ENCODE measurements around the gene IRX2. TPM values are rescaled to one million over a fixed set of nuclear protein-coding genes. Genes with fewer than 3 reads are reported as not detected.
A peak's percentile ranks its signal among the peaks of the same experiment; 100 is the strongest.

Gene IRX2
- total RNA-seq, 1 donor = 3.0 TPM

DNA sequence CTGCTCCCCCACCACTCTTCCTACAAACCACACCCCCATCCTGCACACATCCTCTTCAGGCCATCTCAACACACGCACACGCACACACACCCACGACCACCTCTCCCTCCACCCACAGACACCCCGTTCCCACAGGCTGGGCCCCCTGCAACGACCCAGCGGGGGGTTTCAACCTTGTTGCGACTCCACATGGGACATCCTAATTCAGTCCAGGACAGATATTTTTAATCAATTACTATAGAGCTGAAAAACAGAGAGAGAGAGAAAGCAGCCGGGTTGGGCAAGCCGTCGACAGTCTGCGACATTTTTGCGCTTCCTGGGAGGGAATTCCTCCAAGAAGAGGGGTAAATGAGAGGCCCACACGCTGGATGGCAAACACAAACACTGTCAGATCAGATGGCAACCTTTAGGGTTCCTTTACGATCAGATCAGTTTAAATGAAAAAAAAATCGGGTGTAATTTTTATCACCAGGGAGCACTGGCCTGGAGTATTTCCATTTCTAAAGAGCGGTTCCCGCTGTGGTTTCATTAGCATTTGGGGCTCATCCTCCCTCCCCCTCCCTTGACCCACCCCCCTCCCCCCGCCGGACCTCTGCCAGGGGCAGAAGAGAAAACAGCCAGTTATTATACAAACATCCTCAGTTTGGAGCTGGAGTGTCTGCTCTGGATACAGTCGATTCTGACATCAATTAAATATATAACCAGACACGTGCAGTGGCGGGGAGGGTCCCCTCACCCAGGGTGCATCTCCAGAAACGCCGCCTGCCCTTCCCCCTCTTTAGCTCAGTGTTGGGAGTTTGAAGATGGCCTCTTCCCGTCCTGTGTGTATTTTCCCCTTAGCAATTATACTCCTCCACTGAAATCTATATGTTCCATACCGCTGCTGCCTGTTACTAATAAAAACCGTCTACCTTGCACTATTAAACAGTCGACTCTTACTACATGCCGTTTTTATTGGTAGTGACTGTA is 2.3 kb upstream of the IRX2 start:
- TF ChIP-seq, protein P1, sequence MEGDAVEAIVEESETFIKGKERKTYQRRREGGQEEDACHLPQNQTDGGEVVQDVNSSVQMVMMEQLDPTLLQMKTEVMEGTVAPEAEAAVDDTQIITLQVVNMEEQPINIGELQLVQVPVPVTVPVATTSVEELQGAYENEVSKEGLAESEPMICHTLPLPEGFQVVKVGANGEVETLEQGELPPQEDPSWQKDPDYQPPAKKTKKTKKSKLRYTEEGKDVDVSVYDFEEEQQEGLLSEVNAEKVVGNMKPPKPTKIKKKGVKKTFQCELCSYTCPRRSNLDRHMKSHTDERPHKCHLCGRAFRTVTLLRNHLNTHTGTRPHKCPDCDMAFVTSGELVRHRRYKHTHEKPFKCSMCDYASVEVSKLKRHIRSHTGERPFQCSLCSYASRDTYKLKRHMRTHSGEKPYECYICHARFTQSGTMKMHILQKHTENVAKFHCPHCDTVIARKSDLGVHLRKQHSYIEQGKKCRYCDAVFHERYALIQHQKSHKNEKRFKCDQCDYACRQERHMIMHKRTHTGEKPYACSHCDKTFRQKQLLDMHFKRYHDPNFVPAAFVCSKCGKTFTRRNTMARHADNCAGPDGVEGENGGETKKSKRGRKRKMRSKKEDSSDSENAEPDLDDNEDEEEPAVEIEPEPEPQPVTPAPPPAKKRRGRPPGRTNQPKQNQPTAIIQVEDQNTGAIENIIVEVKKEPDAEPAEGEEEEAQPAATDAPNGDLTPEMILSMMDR (IDR thresholded peaks at IDR 0.05; ENCODE audit: insufficient read depth, low read depth, low read length) = no peak
- no peak for DNase-seq (ENCODE audit: low read depth)
- H3K4me3 ChIP-seq (ENCODE audit: low read depth, low read length) = no peak overlapping the region

DNA sequence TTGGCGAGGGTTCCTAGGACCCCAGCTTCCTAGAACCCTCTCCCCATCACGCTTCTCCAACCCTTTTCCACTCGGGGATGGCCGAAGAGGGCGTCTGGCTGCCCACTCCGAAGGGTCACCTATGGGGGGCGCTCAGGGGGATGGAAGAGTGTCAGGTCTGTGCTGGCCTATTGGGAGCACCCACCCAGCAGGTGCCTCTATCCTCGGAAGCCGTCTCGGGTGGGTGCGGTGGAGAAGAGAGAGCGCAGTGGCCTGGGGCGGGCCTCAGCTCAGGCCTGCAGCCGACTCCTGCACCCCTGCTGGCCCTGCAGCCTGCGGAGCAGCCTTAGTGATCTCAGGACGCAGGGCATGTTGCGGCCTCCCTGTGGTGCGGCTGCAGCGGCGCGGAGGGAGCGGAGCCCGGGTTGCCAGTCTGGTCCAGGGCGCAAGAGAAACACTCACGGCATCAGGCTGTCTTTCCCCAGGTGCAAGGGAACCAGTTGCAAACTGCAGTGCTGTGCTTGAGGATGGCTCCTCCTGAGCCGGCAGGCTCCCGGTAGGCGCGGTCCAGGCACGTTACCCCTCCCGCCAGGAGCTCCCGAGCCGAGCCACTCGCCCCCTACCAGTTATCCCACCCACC is 1.5 kb upstream of the IRX2 start:
- no peak overlapping the region for H3K4me3 ChIP-seq (ENCODE audit: low read depth, low read length)
- TF ChIP-seq, protein P1 (IDR thresholded peaks at IDR 0.05; ENCODE audit: insufficient read depth, low read depth, low read length) = no peak
- no peak for DNase-seq (ENCODE audit: low read depth)

DNA sequence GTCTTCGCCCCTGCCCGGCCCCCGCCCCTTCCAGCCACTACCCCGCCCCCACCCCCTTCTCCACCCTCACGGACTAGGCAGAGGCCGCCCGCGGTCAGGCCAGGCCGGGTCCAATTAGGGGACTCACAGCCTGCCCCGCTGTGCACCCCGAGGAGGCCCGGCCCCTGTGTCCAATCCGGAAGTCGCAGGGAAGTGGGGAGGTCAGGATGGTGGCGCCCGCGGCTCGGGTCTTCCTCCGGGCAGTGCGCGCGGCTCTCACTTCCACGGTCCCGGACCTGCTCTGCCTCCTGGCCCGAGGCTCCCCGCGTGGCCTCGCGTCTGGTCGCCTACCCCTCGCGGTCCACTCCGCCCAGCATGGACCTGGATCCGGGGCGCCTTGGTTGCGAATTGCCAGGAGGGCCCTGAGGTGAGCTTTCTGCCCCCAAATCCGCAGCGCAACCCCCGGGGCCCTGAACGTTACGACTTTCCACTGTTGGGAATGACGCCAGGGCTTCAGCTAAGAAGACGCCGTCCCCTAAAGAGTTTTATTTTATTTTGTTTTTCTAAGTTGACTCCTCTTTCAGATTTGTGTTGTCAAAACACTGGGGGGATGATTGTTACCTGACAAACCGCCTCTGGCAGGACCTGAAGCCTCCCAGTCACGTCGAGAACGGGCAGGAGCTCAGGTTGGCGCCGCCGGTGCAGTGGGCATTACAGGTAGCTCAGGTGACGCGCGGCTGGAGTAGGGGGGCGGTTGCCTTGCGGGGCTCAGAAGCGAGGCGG is 763 bp upstream of the IRX2 start:
- TF ChIP-seq, protein P1 (IDR thresholded peaks at IDR 0.05; ENCODE audit: insufficient read depth, low read depth, low read length) = no peak
- DNase-seq (ENCODE audit: low read depth) = no peak
- no peak overlapping the region for H3K4me3 ChIP-seq (ENCODE audit: low read depth, low read length)

DNA sequence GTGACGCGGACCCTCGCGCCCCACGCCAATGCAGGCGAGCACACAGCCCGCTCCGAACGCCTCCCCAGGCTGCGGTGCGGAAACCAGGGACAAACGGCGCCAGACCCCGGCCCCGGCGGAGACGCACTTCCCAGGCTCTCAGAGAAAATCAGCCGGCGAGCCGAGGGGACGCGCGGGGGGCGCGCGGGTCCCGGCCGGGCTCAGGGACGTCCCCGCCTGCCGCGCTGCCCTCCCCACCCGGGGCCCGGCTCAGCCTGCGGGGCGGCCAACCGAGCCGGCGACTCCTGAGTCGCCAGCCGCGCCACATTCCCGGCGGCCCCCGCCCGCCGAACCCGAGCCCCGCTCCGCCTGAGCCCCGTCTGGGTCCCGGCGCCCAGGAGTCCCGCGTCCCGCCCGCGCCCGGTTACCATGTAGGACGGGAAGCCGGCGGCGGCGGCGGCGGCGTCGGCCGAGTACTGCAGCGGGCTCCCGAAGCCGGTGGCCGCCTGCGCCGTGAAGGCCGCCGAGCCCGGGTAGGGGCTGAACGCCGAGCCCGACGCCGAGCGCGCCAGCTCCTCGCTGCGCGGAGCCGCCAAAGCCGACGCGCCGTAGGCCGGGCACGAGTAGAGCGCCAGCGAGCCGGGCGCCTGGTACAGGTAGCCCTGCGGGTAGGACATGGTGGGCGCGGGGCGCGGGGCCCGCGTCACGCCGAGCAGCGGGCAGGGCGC is 566 bp downstream of the IRX2 start:
- DNase-seq (ENCODE audit: low read depth) = no peak
- TF ChIP-seq, protein P1 (IDR thresholded peaks at IDR 0.05; ENCODE audit: insufficient read depth, low read depth, low read length) = no peak
- peak overlapping the region; percentile 15 for H3K4me3 ChIP-seq (ENCODE audit: low read depth, low read length)

DNA sequence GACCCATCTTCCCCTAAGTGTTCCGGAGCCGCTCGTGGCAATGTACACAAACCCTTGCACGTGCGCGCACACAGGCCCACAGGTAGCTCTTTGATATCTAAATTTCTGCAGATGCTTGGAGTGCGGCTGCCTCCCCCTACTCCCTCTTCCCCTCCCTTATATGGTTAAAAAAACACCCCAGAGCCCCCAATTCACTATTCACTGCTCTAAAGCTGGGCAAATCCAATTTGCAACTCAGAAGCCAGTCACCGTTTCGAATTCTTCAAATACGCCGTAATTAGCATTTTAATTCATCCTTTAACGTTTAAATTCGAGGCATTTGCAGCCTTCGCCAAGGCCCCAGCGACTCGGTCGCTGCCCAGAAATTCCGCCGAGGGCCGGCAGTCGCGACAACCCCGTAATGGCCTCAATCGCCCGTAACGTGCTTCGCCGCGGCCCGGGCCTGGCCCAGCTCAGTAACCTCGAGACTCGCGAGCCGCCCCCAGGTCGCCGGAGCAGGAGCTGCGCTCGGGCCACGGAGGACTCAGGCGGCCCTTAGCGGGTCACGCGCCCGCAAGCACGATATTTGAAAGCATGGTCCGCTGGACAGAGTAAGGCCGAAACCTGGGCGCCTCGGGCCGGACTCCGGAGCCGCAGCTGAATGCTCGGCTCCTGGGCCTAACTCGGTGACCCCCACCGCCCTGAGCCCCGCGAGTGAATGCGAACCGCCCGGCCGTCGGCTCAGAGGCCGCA is 1.3 kb downstream of the IRX2 start:
- no peak for DNase-seq (ENCODE audit: low read depth)
- TF ChIP-seq, protein P1 (IDR thresholded peaks at IDR 0.05; ENCODE audit: insufficient read depth, low read depth, low read length) = no peak
- peak overlapping the region; percentile 29 for H3K4me3 ChIP-seq (ENCODE audit: low read depth, low read length)

Measured in fibroblast of villous mesenchyme (primary cell).